GM15510 (cell line): ENCODE results near the gene NRG3.

Experiments
- POLR2A ChIP-seq: IDR thresholded peaks from 3 replicates; pipeline ENCODE4 v1.6.1; 2011; ENCODE audit warnings: borderline replicate concordance; ENCODE audit not compliant: insufficient read length; ENCODE audit errors: extremely low read depth

Gene NRG3

GRCh38 chr10:83017076-83017867 is 1142.3 kb downstream of the NRG3 start:
- TF ChIP-seq POLR2A = no peak

- no peak for TF ChIP-seq POLR2A
These were observed 1148.7 kb downstream of the NRG3 start for GRCh38 chr10:83023662-83024061.
